ENCODE results near the gene RPGRIP1L. TPM values are rescaled to one million over a fixed set of nuclear protein-coding genes. Genes with fewer than 3 reads are reported as not detected.

Gene RPGRIP1L
- total and polyA plus RNA-seq, 2 donors (not counting 1 experiment from before 2014, with no cell fraction given): 1.0 to 7.1 TPM

- no peak for TF ChIP-seq CTCF (IDR thresholded peaks at IDR 0.05)
- no peak for TF ChIP-seq EZH2 (IDR thresholded peaks at IDR 0.05; ENCODE audit: borderline replicate concordance, insufficient read depth, low read depth, low read length, poor library complexity, severe bottlenecking)
- Histone ChIP-seq H3K4me3 (ENCODE audit: control extremely low read depth in 1 of 5, extremely low read depth in 1 of 5, insufficient read depth in 1 of 5, low read depth in 2 of 5, low read length in 4 of 5) (no peak overlapping the region), H3K4me1 (ENCODE audit: control insufficient read depth in 2 of 2, insufficient read depth in 2 of 2, low read length in 2 of 2) (peaks cover 3% of the 10 kb centered on the region in 2 donors), H3K79me2 (ENCODE audit: control insufficient read depth, insufficient read depth, low read length) (peaks cover 62% of the 10 kb centered on the region), H3K9ac (ENCODE audit: low read length) (no peak overlapping the region), H2AFZ (ENCODE audit: insufficient read depth, low read depth, low read length, poor library complexity, severe bottlenecking) (no peak overlapping the region), H3K36me3 (replicated peaks in 1 of 2; ENCODE audit: control extremely low read depth in 1 of 2, control insufficient read depth in 1 of 2, extremely low read depth in 1 of 2, insufficient read depth in 2 of 2, low read length in 1 of 2) (no peaks in the 10 kb centered on the region), H4K20me1 (ENCODE audit: control insufficient read depth, insufficient read depth, low read length, poor library complexity, severe bottlenecking) (no peaks in the 10 kb centered on the region), H3K4me2 (replicated peaks; ENCODE audit: low read depth, low read length, poor library complexity, severe bottlenecking) (no peak overlapping the region), H3K9me3 (ENCODE audit: control extremely low read depth in 1 of 3, control insufficient read depth in 2 of 3, insufficient read depth in 1 of 3, low read length in 2 of 3) (peaks cover 2 to 8% (median 2%) of the 10 kb centered on the region in 3 donors), H3K27ac (ENCODE audit: low read length in 2 of 2) (no peak overlapping the region), H3K27me3 (replicated peaks in 1 of 4; ENCODE audit: control extremely low read depth in 1 of 4, control insufficient read depth in 3 of 4, insufficient read depth in 4 of 4, low read length in 3 of 4) (no peaks in the 10 kb centered on the region)
- no peaks in the 10 kb centered on the region for H3K27me3 Mint-ChIP-seq
- H3K4me3 Mint-ChIP-seq: no peak overlapping the region
- H3K9me3 Mint-ChIP-seq (ENCODE audit: insufficient read depth): peaks cover under 1% of the 10 kb centered on the region
- ChIA-PET CTCF (interaction anchor here (3.5 kb wide), 1 partner anchor 10 kb away, joined by 17 read pairs; no protein-coding TSS in a partner anchor), POLR2A (no interaction called here)
- DNase-seq (no peak), ATAC-seq (ENCODE audit: low read depth) (no peak)
- intact Hi-C loops (cut with micrococcal nuclease): no loop called here
- H3K27ac Mint-ChIP-seq: no peak overlapping the region
- peaks cover 19% of the 10 kb centered on the region for H3K4me1 Mint-ChIP-seq
- no CpG with 5 or more reads among the region's 1 CpG for WGBS (ENCODE audit: insufficient coverage)
Observed at GRCh38 chr16:53753431-53753830, 49.8 kb upstream of the RPGRIP1L start.

- POLR2A ChIA-PET: no interaction called here
- DNase-seq: no peak
- H3K9me3 ChIP-seq (ENCODE audit: control extremely low read depth in 1 of 3, control insufficient read depth in 2 of 3, insufficient read depth in 1 of 3, low read length in 2 of 3): peaks cover 0 to 9% (median 2%) of the 10 kb centered on the region in 3 donors
- H3K4me3 ChIP-seq (ENCODE audit: control extremely low read depth in 1 of 5, extremely low read depth in 1 of 5, insufficient read depth in 1 of 5, low read depth in 2 of 5, low read length in 4 of 5): no peak overlapping the region
- H3K4me1 ChIP-seq (ENCODE audit: control insufficient read depth in 2 of 2, insufficient read depth in 2 of 2, low read length in 2 of 2): peaks cover 3% of the 10 kb centered on the region in 2 donors
- CTCF ChIA-PET: interaction anchor here (3.5 kb wide), 1 partner anchor 9 kb away, joined by 17 read pairs; no protein-coding TSS in a partner anchor
- no peak overlapping the region for H2AFZ ChIP-seq (ENCODE audit: insufficient read depth, low read depth, low read length, poor library complexity, severe bottlenecking)
- H3K36me3 ChIP-seq (replicated peaks in 1 of 2; ENCODE audit: control extremely low read depth in 1 of 2, control insufficient read depth in 1 of 2, extremely low read depth in 1 of 2, insufficient read depth in 2 of 2, low read length in 1 of 2): no peaks in the 10 kb centered on the region
- WGBS (ENCODE audit: insufficient coverage): no CpG with 5 or more reads among the region's 1 CpG
- no peaks in the 10 kb centered on the region for H4K20me1 ChIP-seq (ENCODE audit: control insufficient read depth, insufficient read depth, low read length, poor library complexity, severe bottlenecking)
- intact Hi-C loops (cut with micrococcal nuclease): no loop called here
- peaks cover 20% of the 10 kb centered on the region for H3K4me1 Mint-ChIP-seq
- ATAC-seq (ENCODE audit: low read depth): no peak
- no peak overlapping the region for H3K4me2 ChIP-seq (replicated peaks; ENCODE audit: low read depth, low read length, poor library complexity, severe bottlenecking)
- no peak overlapping the region for H3K4me3 Mint-ChIP-seq
- H3K27me3 ChIP-seq (replicated peaks in 1 of 4; ENCODE audit: control extremely low read depth in 1 of 4, control insufficient read depth in 3 of 4, insufficient read depth in 4 of 4, low read length in 3 of 4): no peaks in the 10 kb centered on the region
- peaks cover 60% of the 10 kb centered on the region for H3K79me2 ChIP-seq (ENCODE audit: control insufficient read depth, insufficient read depth, low read length)
- no peak overlapping the region for H3K9ac ChIP-seq (ENCODE audit: low read length)
- no peaks in the 10 kb centered on the region for H3K9me3 Mint-ChIP-seq (ENCODE audit: insufficient read depth)
- no peaks in the 10 kb centered on the region for H3K27me3 Mint-ChIP-seq
- no peak overlapping the region for H3K27ac Mint-ChIP-seq
- TF ChIP-seq EZH2 (IDR thresholded peaks at IDR 0.05; ENCODE audit: borderline replicate concordance, insufficient read depth, low read depth, low read length, poor library complexity, severe bottlenecking) (no peak), CTCF (IDR thresholded peaks at IDR 0.05) (no peak)
- no peak overlapping the region for H3K27ac ChIP-seq (ENCODE audit: low read length in 2 of 2)
Observed at GRCh38 chr16:53752560-53752959, 48.9 kb upstream of the RPGRIP1L start.
